Measurements from ENCODE around the gene DUSP8. TPM values are rescaled to one million over a fixed set of nuclear protein-coding genes. Genes with fewer than 3 reads are reported as not detected.

Gene DUSP8
- total RNA-seq, 1 experiment from 2014 or later: 2.4 TPM

- peaks cover 20% of the 10 kb centered on the region for H3K27me3 Mint-ChIP-seq (ENCODE audit: low read depth)
- ATAC-seq (no peak), DNase-seq (ENCODE audit: low spot score) (no peak)
- H3K36me3 Mint-ChIP-seq: no peaks in the 10 kb centered on the region
- POLR2A ChIA-PET: no interaction called here
- no peak overlapping the region for H3K4me3 Mint-ChIP-seq
- no peak for TF ChIP-seq RELA (CRISPR knock-in tag; IDR thresholded peaks at IDR 0.05; ENCODE audit: borderline replicate concordance)
- TF ChIP-seq, protein P1, sequence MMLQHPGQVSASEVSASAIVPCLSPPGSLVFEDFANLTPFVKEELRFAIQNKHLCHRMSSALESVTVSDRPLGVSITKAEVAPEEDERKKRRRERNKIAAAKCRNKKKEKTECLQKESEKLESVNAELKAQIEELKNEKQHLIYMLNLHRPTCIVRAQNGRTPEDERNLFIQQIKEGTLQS (CRISPR knock-in tag; conservative IDR thresholded peaks at IDR 0.05): no peak
- TF ChIP-seq, protein P2, sequence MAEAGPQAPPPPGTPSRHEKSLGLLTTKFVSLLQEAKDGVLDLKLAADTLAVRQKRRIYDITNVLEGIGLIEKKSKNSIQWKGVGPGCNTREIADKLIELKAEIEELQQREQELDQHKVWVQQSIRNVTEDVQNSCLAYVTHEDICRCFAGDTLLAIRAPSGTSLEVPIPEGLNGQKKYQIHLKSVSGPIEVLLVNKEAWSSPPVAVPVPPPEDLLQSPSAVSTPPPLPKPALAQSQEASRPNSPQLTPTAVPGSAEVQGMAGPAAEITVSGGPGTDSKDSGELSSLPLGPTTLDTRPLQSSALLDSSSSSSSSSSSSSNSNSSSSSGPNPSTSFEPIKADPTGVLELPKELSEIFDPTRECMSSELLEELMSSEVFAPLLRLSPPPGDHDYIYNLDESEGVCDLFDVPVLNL (CRISPR knock-in tag; IDR thresholded peaks at IDR 0.05; ENCODE audit: borderline replicate concordance, low read depth): no peak
- TF ChIP-seq, protein P3, sequence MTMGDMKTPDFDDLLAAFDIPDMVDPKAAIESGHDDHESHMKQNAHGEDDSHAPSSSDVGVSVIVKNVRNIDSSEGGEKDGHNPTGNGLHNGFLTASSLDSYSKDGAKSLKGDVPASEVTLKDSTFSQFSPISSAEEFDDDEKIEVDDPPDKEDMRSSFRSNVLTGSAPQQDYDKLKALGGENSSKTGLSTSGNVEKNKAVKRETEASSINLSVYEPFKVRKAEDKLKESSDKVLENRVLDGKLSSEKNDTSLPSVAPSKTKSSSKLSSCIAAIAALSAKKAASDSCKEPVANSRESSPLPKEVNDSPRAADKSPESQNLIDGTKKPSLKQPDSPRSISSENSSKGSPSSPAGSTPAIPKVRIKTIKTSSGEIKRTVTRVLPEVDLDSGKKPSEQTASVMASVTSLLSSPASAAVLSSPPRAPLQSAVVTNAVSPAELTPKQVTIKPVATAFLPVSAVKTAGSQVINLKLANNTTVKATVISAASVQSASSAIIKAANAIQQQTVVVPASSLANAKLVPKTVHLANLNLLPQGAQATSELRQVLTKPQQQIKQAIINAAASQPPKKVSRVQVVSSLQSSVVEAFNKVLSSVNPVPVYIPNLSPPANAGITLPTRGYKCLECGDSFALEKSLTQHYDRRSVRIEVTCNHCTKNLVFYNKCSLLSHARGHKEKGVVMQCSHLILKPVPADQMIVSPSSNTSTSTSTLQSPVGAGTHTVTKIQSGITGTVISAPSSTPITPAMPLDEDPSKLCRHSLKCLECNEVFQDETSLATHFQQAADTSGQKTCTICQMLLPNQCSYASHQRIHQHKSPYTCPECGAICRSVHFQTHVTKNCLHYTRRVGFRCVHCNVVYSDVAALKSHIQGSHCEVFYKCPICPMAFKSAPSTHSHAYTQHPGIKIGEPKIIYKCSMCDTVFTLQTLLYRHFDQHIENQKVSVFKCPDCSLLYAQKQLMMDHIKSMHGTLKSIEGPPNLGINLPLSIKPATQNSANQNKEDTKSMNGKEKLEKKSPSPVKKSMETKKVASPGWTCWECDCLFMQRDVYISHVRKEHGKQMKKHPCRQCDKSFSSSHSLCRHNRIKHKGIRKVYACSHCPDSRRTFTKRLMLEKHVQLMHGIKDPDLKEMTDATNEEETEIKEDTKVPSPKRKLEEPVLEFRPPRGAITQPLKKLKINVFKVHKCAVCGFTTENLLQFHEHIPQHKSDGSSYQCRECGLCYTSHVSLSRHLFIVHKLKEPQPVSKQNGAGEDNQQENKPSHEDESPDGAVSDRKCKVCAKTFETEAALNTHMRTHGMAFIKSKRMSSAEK (CRISPR knock-in tag; IDR thresholded peaks at IDR 0.05; ENCODE audit: borderline replicate concordance): no peak
- no peak for TF ChIP-seq IRF1 (CRISPR knock-in tag; IDR thresholded peaks at IDR 0.05)
- no peak for TF ChIP-seq TEAD1 (CRISPR knock-in tag; IDR thresholded peaks at IDR 0.05)
- TF ChIP-seq, protein P4, sequence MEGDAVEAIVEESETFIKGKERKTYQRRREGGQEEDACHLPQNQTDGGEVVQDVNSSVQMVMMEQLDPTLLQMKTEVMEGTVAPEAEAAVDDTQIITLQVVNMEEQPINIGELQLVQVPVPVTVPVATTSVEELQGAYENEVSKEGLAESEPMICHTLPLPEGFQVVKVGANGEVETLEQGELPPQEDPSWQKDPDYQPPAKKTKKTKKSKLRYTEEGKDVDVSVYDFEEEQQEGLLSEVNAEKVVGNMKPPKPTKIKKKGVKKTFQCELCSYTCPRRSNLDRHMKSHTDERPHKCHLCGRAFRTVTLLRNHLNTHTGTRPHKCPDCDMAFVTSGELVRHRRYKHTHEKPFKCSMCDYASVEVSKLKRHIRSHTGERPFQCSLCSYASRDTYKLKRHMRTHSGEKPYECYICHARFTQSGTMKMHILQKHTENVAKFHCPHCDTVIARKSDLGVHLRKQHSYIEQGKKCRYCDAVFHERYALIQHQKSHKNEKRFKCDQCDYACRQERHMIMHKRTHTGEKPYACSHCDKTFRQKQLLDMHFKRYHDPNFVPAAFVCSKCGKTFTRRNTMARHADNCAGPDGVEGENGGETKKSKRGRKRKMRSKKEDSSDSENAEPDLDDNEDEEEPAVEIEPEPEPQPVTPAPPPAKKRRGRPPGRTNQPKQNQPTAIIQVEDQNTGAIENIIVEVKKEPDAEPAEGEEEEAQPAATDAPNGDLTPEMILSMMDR (IDR thresholded peaks at IDR 0.05): no peak
- H3K27ac Mint-ChIP-seq: no peak overlapping the region
- CTCF ChIA-PET: no interaction called here
- no peaks in the 10 kb centered on the region for H3K9me3 Mint-ChIP-seq
- H3K4me1 Mint-ChIP-seq: no peaks in the 10 kb centered on the region
These were observed 37.4 kb downstream of the DUSP8 start for GRCh38 chr11:1534682-1535081.

- Mint-ChIP-seq H3K9me3 (no peaks in the 10 kb centered on the region), H3K4me3 (no peak overlapping the region), H3K27ac (no peak overlapping the region), H3K27me3 (ENCODE audit: low read depth) (peaks cover 15% of the 10 kb centered on the region), H3K36me3 (no peaks in the 10 kb centered on the region), H3K4me1 (no peaks in the 10 kb centered on the region)
- ATAC-seq (no peak), DNase-seq (ENCODE audit: low spot score) (no peak)
- ChIA-PET CTCF (no interaction called here), POLR2A (interaction anchor here (0.7 kb wide), 1 partner anchor 1654 kb away, joined by 4 read pairs; no protein-coding TSS in a partner anchor)
- TF ChIP-seq FOXP1 (CRISPR knock-in tag; IDR thresholded peaks at IDR 0.05; ENCODE audit: borderline replicate concordance) (no peak), CREM (CRISPR knock-in tag; IDR thresholded peaks at IDR 0.05) (no peak), ATF2 (CRISPR knock-in tag; IDR thresholded peaks at IDR 0.05; ENCODE audit: borderline replicate concordance, low read depth) (no peak), ZNF121 (CRISPR knock-in tag; IDR thresholded peaks at IDR 0.05) (no peak), NFE2L1 (CRISPR knock-in tag; IDR thresholded peaks at IDR 0.05) (no peak), ATF1 (CRISPR knock-in tag; IDR thresholded peaks at IDR 0.05) (no peak)
- TF ChIP-seq, protein P5, sequence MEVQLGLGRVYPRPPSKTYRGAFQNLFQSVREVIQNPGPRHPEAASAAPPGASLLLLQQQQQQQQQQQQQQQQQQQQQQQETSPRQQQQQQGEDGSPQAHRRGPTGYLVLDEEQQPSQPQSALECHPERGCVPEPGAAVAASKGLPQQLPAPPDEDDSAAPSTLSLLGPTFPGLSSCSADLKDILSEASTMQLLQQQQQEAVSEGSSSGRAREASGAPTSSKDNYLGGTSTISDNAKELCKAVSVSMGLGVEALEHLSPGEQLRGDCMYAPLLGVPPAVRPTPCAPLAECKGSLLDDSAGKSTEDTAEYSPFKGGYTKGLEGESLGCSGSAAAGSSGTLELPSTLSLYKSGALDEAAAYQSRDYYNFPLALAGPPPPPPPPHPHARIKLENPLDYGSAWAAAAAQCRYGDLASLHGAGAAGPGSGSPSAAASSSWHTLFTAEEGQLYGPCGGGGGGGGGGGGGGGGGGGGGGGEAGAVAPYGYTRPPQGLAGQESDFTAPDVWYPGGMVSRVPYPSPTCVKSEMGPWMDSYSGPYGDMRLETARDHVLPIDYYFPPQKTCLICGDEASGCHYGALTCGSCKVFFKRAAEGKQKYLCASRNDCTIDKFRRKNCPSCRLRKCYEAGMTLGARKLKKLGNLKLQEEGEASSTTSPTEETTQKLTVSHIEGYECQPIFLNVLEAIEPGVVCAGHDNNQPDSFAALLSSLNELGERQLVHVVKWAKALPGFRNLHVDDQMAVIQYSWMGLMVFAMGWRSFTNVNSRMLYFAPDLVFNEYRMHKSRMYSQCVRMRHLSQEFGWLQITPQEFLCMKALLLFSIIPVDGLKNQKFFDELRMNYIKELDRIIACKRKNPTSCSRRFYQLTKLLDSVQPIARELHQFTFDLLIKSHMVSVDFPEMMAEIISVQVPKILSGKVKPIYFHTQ (CRISPR knock-in tag; IDR thresholded peaks at IDR 0.05): no peak
- TF ChIP-seq, protein P6, sequence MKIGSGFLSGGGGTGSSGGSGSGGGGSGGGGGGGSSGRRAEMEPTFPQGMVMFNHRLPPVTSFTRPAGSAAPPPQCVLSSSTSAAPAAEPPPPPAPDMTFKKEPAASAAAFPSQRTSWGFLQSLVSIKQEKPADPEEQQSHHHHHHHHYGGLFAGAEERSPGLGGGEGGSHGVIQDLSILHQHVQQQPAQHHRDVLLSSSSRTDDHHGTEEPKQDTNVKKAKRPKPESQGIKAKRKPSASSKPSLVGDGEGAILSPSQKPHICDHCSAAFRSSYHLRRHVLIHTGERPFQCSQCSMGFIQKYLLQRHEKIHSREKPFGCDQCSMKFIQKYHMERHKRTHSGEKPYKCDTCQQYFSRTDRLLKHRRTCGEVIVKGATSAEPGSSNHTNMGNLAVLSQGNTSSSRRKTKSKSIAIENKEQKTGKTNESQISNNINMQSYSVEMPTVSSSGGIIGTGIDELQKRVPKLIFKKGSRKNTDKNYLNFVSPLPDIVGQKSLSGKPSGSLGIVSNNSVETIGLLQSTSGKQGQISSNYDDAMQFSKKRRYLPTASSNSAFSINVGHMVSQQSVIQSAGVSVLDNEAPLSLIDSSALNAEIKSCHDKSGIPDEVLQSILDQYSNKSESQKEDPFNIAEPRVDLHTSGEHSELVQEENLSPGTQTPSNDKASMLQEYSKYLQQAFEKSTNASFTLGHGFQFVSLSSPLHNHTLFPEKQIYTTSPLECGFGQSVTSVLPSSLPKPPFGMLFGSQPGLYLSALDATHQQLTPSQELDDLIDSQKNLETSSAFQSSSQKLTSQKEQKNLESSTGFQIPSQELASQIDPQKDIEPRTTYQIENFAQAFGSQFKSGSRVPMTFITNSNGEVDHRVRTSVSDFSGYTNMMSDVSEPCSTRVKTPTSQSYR (CRISPR knock-in tag; IDR thresholded peaks at IDR 0.05): no peak
- TF ChIP-seq, protein P7, sequence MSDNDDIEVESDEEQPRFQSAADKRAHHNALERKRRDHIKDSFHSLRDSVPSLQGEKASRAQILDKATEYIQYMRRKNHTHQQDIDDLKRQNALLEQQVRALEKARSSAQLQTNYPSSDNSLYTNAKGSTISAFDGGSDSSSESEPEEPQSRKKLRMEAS (CRISPR knock-in tag; IDR thresholded peaks at IDR 0.05): no peak
- TF ChIP-seq, protein P8, sequence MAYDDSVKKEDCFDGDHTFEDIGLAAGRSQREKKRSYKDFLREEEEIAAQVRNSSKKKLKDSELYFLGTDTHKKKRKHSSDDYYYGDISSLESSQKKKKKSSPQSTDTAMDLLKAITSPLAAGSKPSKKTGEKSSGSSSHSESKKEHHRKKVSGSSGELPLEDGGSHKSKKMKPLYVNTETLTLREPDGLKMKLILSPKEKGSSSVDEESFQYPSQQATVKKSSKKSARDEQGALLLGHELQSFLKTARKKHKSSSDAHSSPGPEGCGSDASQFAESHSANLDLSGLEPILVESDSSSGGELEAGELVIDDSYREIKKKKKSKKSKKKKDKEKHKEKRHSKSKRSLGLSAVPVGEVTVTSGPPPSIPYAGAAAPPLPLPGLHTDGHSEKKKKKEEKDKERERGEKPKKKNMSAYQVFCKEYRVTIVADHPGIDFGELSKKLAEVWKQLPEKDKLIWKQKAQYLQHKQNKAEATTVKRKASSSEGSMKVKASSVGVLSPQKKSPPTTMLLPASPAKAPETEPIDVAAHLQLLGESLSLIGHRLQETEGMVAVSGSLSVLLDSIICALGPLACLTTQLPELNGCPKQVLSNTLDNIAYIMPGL (CRISPR knock-in tag; IDR thresholded peaks at IDR 0.05): no peak
These were observed 37.9 kb downstream of the DUSP8 start for GRCh38 chr11:1534171-1534570.

Data from WTC11 (cell line).